GM23338 (cell line): ENCODE measurements around the gene CCDC149. TPM values are rescaled to one million over a fixed set of nuclear protein-coding genes. Genes with fewer than 3 reads are reported as not detected.

Source experiments
- ATAC-seq: fragments of 200-7000 bp; cut with Tn5 transposase; 3 replicates; pipeline ENCODE4 v1.9.1; 2020
- DNase-seq: peaks from one replicate; pipeline ENCODE4 v3.0.0-alpha.2; 2015; ENCODE audit warnings: low spot score
- H2AFZ ChIP-seq: fragments of 200-600 bp; sonication (generic); 2 replicates; pipeline ENCODE4 v1.8.0; 2016; ENCODE audit warnings: antibody characterized with exemption, mild to moderate bottlenecking, moderate library complexity
- H3F3A ChIP-seq: fragments of 200-600 bp; sonication (generic); replicated peaks from 2 replicates; pipeline ENCODE4 v1.8.0; 2017; ENCODE audit warnings: antibody characterized with exemption, mixed run types, low read depth
- H3K27ac ChIP-seq: fragments of 200-600 bp; sonication (generic); 2 replicates; pipeline ENCODE4 v1.6.1; 2016; ENCODE audit warnings: low read depth
- H3K27me3 ChIP-seq: fragments of 200-600 bp; sonication (generic); 2 replicates; pipeline ENCODE4 v1.8.0; 2016; ENCODE audit warnings: mild to moderate bottlenecking, mixed run types, moderate library complexity; ENCODE audit not compliant: insufficient read depth
- H3K36me3 ChIP-seq: fragments of 200-600 bp; sonication (generic); 2 replicates; pipeline ENCODE4 v1.8.0; 2016; ENCODE audit warnings: mild to moderate bottlenecking; ENCODE audit not compliant: insufficient read depth
- H3K4me1 ChIP-seq: fragments of 200-600 bp; sonication (generic); 2 replicates; pipeline ENCODE4 v1.8.0; 2016; ENCODE audit warnings: mild to moderate bottlenecking, moderate library complexity; ENCODE audit not compliant: insufficient read depth
- H3K4me2 ChIP-seq: fragments of 200-600 bp; sonication (generic); 2 replicates; pipeline ENCODE4 v1.7.1; 2017; ENCODE audit warnings: mixed run types
- H3K4me3 ChIP-seq: fragments of 200-600 bp; sonication (generic); 2 replicates; pipeline ENCODE4 v1.6.1; 2016; ENCODE audit warnings: mixed run types
- H3K79me2 ChIP-seq: fragments of 200-600 bp; sonication (generic); replicated peaks from 2 replicates; pipeline ENCODE4 v1.8.0; 2017; ENCODE audit warnings: mild to moderate bottlenecking; ENCODE audit not compliant: insufficient read depth
- H3K9me2 ChIP-seq: fragments of 200-600 bp; sonication (generic); 2 replicates; pipeline ENCODE4 v1.8.0; 2017; ENCODE audit not compliant: insufficient read depth
- H4K20me1 ChIP-seq: fragments of 200-600 bp; sonication (generic); replicated peaks from 2 replicates; pipeline ENCODE4 v1.8.0; 2017; ENCODE audit warnings: mild to moderate bottlenecking; ENCODE audit not compliant: insufficient read depth
- H3K27ac Mint-ChIP-seq: 2 replicates; pipeline ENCODE4 v1.8.0; 2020; ENCODE audit warnings: inconsistent platforms, mild to moderate bottlenecking, moderate library complexity, mixed read lengths
- H3K27me3 Mint-ChIP-seq: 3 replicates; pipeline ENCODE4 v1.8.0; 2022; ENCODE audit warnings: low read depth, mild to moderate bottlenecking, moderate library complexity, mixed read lengths, inconsistent platforms; ENCODE audit not compliant: insufficient read depth, poor library complexity
- H3K36me3 Mint-ChIP-seq: 3 replicates; pipeline ENCODE4 v1.8.0; 2021; ENCODE audit warnings: low read depth, mild to moderate bottlenecking, inconsistent platforms, moderate library complexity, mixed read lengths
- H3K4me1 Mint-ChIP-seq: 3 replicates; pipeline ENCODE4 v1.8.0; 2020; ENCODE audit warnings: mild to moderate bottlenecking, inconsistent platforms, mixed read lengths
- H3K4me3 Mint-ChIP-seq: 3 replicates; pipeline ENCODE4 v1.8.0; 2021; ENCODE audit warnings: moderate library complexity, mild to moderate bottlenecking, inconsistent platforms, mixed read lengths
- H3K9me3 Mint-ChIP-seq: 3 replicates; pipeline ENCODE4 v1.8.0; 2020; ENCODE audit warnings: moderate library complexity, mild to moderate bottlenecking, inconsistent platforms, mixed read lengths
- CREB1 ChIP-seq: fragments of 250-450 bp; sonication (Bioruptor Pico); IDR thresholded peaks from 2 replicates; pipeline ENCODE4 v1.5.0; 2020; ENCODE audit warnings: low read depth, mild to moderate bottlenecking, moderate library complexity
- CTCF ChIP-seq, 2 experiments: fragments of 200-600 bp in 1 of 2; sonication (generic) in 1 of 2; conservative IDR thresholded peaks; 2 replicates each; pipeline versions ENCODE4 v1.5.1 to v1.6.1; 2016 to 2017; ENCODE audit warnings: antibody characterized with exemption in 2 of 2, low read depth in 2 of 2, mild to moderate bottlenecking in 2 of 2, moderate library complexity in 1 of 2
- ETS1 ChIP-seq: IDR thresholded peaks from 2 replicates; pipeline ENCODE4 v1.6.1; 2016; ENCODE audit warnings: antibody characterized with exemption
- EZH2 ChIP-seq: fragments of 200-600 bp; sonication (generic); IDR thresholded peaks from one replicate; pipeline ENCODE4 v1.8.0; 2017; ENCODE audit warnings: antibody characterized with exemption, mild to moderate bottlenecking, low read depth; ENCODE audit not compliant: unreplicated experiment
- EZH2phosphoT487 ChIP-seq: fragments of 200-600 bp; sonication (generic); IDR thresholded peaks from one replicate; pipeline ENCODE4 v1.8.1; 2018; ENCODE audit warnings: antibody characterized with exemption; ENCODE audit not compliant: unreplicated experiment
- JUNB ChIP-seq: IDR thresholded peaks from one replicate; pipeline ENCODE4 v1.6.1; 2016; ENCODE audit warnings: antibody characterized with exemption; ENCODE audit not compliant: unreplicated experiment
- NANOG ChIP-seq: IDR thresholded peaks from 2 replicates; pipeline ENCODE4 v1.6.1; 2016; ENCODE audit warnings: antibody characterized with exemption, borderline replicate concordance
- POLR2AphosphoS5 ChIP-seq: IDR thresholded peaks from 2 replicates; pipeline ENCODE4 v1.6.1; 2016; ENCODE audit warnings: antibody characterized with exemption, low read depth
- REST ChIP-seq: IDR thresholded peaks from one replicate; pipeline ENCODE4 v1.6.1; 2018; ENCODE audit warnings: antibody characterized with exemption; ENCODE audit not compliant: unreplicated experiment
- STAT1 ChIP-seq: IDR thresholded peaks from one replicate; pipeline ENCODE4 v1.6.1; 2016; ENCODE audit warnings: antibody characterized with exemption; ENCODE audit not compliant: unreplicated experiment
- ZNF114 ChIP-seq: fragments of 250-450 bp; sonication (Bioruptor Pico); IDR thresholded peaks from 2 replicates; pipeline ENCODE4 v1.5.0; 2020; ENCODE audit warnings: mild to moderate bottlenecking, moderate library complexity
- ZNF331 ChIP-seq: fragments of 250-450 bp; sonication (Bioruptor Pico); IDR thresholded peaks from 2 replicates; pipeline ENCODE4 v1.5.0; 2020; ENCODE audit warnings: low read depth, mild to moderate bottlenecking, moderate library complexity
- ZNF462 ChIP-seq: fragments of 250-450 bp; sonication (Bioruptor Pico); IDR thresholded peaks from 2 replicates; pipeline ENCODE4 v1.5.0; 2020; ENCODE audit warnings: mild to moderate bottlenecking, moderate library complexity
- polyA plus RNA-seq: library from polyadenylated mRNA; unstranded; fragments of >200 nt; fragmentation: Nextera tagmentation; extraction: Ambion mirVana; gene quantifications from 2 replicates; pipeline ENCODE4 v1.2.1, GENCODE V29; 2016
- total RNA-seq: library from RNA; depleted of rRNA; stranded (reverse); fragments of >200 nt; shearing (Covaris generic); gene quantifications from 2 replicates; pipeline ENCODE4 v1.2.3, GENCODE V29; 2014

The CCDC149 gene
- total and polyA plus RNA-seq, 2 experiments from 2014 or later, result 2.6 to 6.4 TPM

GRCh38 chr4:24774452-24774851 is 138.4 kb downstream of the CCDC149 start:
- no peak overlapping the region for H3K27ac ChIP-seq
- ATAC-seq (no peak), DNase-seq (no peak)
- no peaks in the 10 kb centered on the region; the same call in 2 of the 3 replicates for H3K36me3 Mint-ChIP-seq
- H2AFZ ChIP-seq, result no peak overlapping the region
- H3K79me2 ChIP-seq, result no peaks in the 10 kb centered on the region
- H3K9me2 ChIP-seq, result 0 out of 2 replicates have a peak, but pooled peaks cover 6% of the 10 kb centered on the region
- peaks cover 3% of the 10 kb centered on the region; the same call in 1 of the 2 replicates for H3K4me1 ChIP-seq
- 0 out of 2 replicates have a peak, but pooled peaks cover 3% of the 10 kb centered on the region for H3F3A ChIP-seq
- H4K20me1 ChIP-seq, result no peaks in the 10 kb centered on the region
- no peak overlapping the region for H3K4me3 ChIP-seq
- H3K27me3 Mint-ChIP-seq, result peaks cover 2% of the 10 kb centered on the region
- peaks cover 12% of the 10 kb centered on the region for H3K4me1 Mint-ChIP-seq
- H3K27me3 ChIP-seq, result no peaks in the 10 kb centered on the region
- no peak overlapping the region for H3K4me2 ChIP-seq
- no peak overlapping the region for H3K27ac Mint-ChIP-seq
- no peak overlapping the region for H3K4me3 Mint-ChIP-seq
- no peaks in the 10 kb centered on the region for H3K9me3 Mint-ChIP-seq
- no peaks in the 10 kb centered on the region for H3K36me3 ChIP-seq
- TF ChIP-seq CREB1 (CRISPR knock-in tag), result no peak
- no peak for TF ChIP-seq ETS1
- TF ChIP-seq EZH2phosphoT487, result no peak
- no peak for TF ChIP-seq EZH2
- no peak for TF ChIP-seq NANOG
- no peak for TF ChIP-seq ZNF462 (CRISPR knock-in tag)
- TF ChIP-seq CTCF (conservative IDR thresholded peaks at IDR 0.05; ENCODE audit: low read depth in 2 of 2), result no peak
- TF ChIP-seq STAT1, result no peak
- TF ChIP-seq ZNF114 (CRISPR knock-in tag), result no peak
- TF ChIP-seq JUNB, result no peak
- TF ChIP-seq POLR2AphosphoS5, result no peak
- no peak for TF ChIP-seq REST
- TF ChIP-seq ZNF331 (CRISPR knock-in tag), result no peak
